BLaER1 (cell line): ENCODE results near the gene MECR.
"Not testable (repeated sequence)": the region's sequence is repeated elsewhere in the genome, so short reads cannot be mapped to it uniquely, and the experiment has no call there.

Experiments used
- H3K27ac ChIP-seq: shearing (Covaris generic); formaldehyde crosslinking; 2 replicates; pipeline ENCODE4 v1.8.1; 2022
- H3K27me3 ChIP-seq: shearing (Covaris generic); formaldehyde crosslinking; 2 replicates; pipeline ENCODE4 v1.8.1; 2022
- H3K36me3 ChIP-seq: shearing (Covaris generic); formaldehyde crosslinking; 2 replicates; pipeline ENCODE4 v1.8.1; 2022
- H3K4me1 ChIP-seq: shearing (Covaris generic); formaldehyde crosslinking; 2 replicates; pipeline ENCODE4 v1.8.1; 2022
- H3K4me2 ChIP-seq: shearing (Covaris generic); formaldehyde crosslinking; 2 replicates; pipeline ENCODE4 v1.8.1; 2022
- H3K4me3 ChIP-seq: shearing (Covaris generic); formaldehyde crosslinking; 2 replicates; pipeline ENCODE4 v1.8.1; 2022
- H3K9ac ChIP-seq: shearing (Covaris generic); formaldehyde crosslinking; 2 replicates; pipeline ENCODE4 v1.8.1; 2022
- H3K9me3 ChIP-seq: shearing (Covaris generic); formaldehyde crosslinking; 2 replicates; pipeline ENCODE4 v1.8.1; 2022
- H4K20me1 ChIP-seq: shearing (Covaris generic); formaldehyde crosslinking; 2 replicates; pipeline ENCODE4 v1.8.1; 2022
- Cebpa-rat ChIP-seq: shearing (Covaris generic); IDR thresholded peaks from 2 replicates; pipeline ENCODE4 v1.8.1; 2022

MECR gene

DNA sequence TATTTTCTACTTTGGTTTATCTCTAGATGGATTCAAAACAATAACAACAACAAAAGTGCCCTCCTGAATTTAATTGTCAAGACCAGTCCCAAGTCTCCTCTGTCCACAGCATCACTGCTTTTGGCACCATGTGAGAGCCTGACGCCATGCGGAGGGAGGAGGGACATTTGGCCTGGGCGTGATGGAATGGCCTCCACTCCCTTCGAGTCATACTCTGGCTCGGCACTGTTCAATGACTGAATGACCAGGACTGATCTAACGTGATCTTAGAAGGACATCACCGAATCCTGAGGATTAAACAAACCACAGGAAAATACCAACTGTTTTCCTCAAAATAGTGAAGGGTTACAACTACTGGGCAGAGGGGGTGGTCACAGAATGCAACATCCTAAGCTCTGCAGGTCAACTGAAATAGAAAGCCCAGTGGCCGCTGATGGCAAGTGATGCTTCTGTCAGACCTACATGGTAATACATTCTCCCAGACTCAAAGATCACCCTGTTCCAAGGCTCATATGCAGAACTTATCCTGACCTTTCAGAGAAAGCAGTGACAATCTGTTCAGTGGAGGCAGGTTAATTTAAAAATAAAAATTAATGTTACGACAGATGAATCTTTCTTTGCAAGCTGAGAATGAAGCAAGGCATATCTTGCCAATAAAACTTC, 68.1 kb downstream of the MECR start:
- Histone ChIP-seq H3K9me3 (no peaks in the 10 kb centered on the region), H3K36me3 (peaks cover 96% of the 10 kb centered on the region), H3K4me3 (no peak overlapping the region), H4K20me1 (peaks cover 100% of the 10 kb centered on the region), H3K27me3 (no peaks in the 10 kb centered on the region), H3K27ac (no peak overlapping the region), H3K4me2 (no peak overlapping the region), H3K4me1 (peaks cover 26% of the 10 kb centered on the region), H3K9ac (no peak overlapping the region)
- TF ChIP-seq Cebpa-rat: no peak

DNA sequence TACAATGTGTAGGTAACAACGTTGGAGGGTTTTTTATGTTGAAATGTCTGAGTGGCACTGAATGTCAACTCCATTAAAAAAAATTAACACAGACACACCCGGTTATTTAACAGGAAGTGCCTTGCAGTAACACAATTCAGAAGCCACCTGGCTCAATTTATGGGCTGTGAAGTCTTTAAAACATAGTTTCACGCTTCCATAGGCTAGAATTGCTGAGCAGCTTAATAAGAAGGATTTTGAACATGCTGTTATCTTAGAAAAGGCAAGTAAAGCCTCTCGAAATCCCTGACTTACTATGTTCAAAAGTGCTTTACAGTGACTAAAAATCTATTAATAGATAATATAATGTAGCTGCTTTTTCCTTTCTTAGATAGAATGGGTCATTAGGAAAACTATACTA, 68.7 kb downstream of the MECR start:
- no peak for TF ChIP-seq Cebpa-rat
- Histone ChIP-seq H3K4me3 (no peak overlapping the region), H3K9ac (no peak overlapping the region), H3K4me1 (peaks cover 20% of the 10 kb centered on the region), H3K4me2 (no peak overlapping the region), H3K9me3 (no peaks in the 10 kb centered on the region), H3K27me3 (no peaks in the 10 kb centered on the region), H3K27ac (no peak overlapping the region), H3K36me3 (peaks cover 96% of the 10 kb centered on the region), H4K20me1 (peaks cover 100% of the 10 kb centered on the region)

DNA sequence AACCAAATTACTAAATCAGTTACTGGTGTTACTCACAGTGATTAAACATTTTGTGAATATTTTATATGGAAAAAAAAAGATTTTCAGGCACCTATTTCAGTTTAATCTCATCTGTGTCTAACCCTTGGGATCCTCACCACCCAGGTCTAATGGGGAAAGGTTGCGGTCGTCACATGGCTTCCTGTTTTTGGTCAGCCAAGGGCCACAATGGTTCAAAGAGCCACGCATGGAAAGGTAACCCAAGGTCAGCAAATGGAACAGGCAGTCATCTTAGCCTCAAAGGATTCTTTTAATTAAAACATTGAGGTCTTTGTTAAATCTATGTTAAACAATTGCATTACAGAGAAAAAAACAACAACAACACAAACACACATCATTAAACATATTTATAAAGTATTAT, 71.0 kb downstream of the MECR start:
- no peaks in the 10 kb centered on the region for H3K9me3 ChIP-seq
- H3K4me1 ChIP-seq: peaks cover 4% of the 10 kb centered on the region; the same call in 1 of the 2 replicates
- no peak overlapping the region for H3K27ac ChIP-seq
- H3K27me3 ChIP-seq: peaks cover 3% of the 10 kb centered on the region; the same call in 1 of the 2 replicates
- peaks cover 96% of the 10 kb centered on the region for H3K36me3 ChIP-seq
- no peak overlapping the region for H3K4me3 ChIP-seq
- no peak overlapping the region for H3K9ac ChIP-seq
- no peak for TF ChIP-seq Cebpa-rat
- H4K20me1 ChIP-seq: peaks cover 100% of the 10 kb centered on the region
- H3K4me2 ChIP-seq: no peak overlapping the region

DNA sequence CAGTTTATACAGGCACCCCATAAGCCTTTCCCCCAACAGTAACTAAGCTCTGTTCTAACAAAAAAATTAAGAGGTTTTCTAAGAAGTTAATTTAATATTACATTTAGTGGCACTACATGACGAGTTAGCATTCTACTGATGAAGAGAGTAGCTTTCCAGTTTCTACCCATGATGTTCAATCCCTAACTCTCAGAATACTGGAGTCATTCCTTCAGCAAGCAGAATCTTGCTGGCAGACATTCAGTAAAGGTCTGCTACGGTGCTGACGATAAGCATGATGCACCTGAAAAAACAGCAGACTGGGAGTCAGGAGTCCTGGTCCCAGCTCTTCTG, 73.5 kb downstream of the MECR start:
- Histone ChIP-seq H3K4me2 (no peak overlapping the region), H3K9me3 (no peaks in the 10 kb centered on the region), H4K20me1 (peaks cover 98% of the 10 kb centered on the region), H3K4me3 (no peak overlapping the region), H3K27ac (no peak overlapping the region), H3K27me3 (peaks cover 3% of the 10 kb centered on the region; the same call in 1 of the 2 replicates), H3K36me3 (peaks cover 96% of the 10 kb centered on the region), H3K9ac (no peak overlapping the region), H3K4me1 (peaks cover 4% of the 10 kb centered on the region; the same call in 1 of the 2 replicates)
- TF ChIP-seq Cebpa-rat: no peak

DNA sequence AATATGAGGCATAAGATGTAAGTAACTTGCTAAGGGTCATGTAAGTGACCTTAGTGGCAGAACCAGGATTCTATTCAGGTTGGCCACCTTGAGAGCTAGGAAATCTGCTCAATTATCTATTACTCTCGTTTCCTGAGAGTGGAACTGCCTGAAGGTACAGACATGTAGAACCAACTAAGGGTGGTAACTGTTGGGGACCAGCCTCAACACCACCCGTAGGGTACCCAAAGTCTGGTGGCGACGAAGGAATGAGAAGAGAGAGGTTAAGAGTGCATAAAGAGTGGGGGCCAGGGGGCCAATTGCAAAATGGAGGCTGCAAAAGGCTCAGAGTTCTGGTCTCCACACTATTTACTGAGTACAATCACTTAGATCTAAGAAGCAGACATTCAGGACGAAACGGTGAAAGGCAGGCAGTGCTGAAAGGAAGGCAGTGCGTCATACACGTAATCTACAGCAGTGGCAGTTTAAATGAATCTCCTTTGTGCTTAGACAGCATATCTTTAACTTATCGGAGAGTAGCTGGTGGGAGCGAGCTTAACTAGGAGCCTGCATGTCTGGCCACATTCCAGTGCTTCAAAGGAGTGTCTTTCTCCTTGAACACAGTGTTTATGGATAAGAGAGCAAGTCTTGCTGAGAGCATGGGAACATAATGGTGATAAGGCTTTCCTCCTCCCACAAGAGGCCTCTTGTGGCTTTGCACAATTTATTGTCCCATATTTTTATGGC, 74.0 kb downstream of the MECR start:
- Histone ChIP-seq H3K27me3 (peaks cover 3% of the 10 kb centered on the region; the same call in 1 of the 2 replicates), H3K36me3 (peaks cover 96% of the 10 kb centered on the region), H3K4me3 (no peak overlapping the region), H3K9ac (no peak overlapping the region), H3K9me3 (no peaks in the 10 kb centered on the region), H3K4me1 (peaks cover 4% of the 10 kb centered on the region; the same call in 1 of the 2 replicates), H4K20me1 (peaks cover 98% of the 10 kb centered on the region), H3K4me2 (no peak overlapping the region), H3K27ac (no peak overlapping the region)
- no peak for TF ChIP-seq Cebpa-rat

DNA sequence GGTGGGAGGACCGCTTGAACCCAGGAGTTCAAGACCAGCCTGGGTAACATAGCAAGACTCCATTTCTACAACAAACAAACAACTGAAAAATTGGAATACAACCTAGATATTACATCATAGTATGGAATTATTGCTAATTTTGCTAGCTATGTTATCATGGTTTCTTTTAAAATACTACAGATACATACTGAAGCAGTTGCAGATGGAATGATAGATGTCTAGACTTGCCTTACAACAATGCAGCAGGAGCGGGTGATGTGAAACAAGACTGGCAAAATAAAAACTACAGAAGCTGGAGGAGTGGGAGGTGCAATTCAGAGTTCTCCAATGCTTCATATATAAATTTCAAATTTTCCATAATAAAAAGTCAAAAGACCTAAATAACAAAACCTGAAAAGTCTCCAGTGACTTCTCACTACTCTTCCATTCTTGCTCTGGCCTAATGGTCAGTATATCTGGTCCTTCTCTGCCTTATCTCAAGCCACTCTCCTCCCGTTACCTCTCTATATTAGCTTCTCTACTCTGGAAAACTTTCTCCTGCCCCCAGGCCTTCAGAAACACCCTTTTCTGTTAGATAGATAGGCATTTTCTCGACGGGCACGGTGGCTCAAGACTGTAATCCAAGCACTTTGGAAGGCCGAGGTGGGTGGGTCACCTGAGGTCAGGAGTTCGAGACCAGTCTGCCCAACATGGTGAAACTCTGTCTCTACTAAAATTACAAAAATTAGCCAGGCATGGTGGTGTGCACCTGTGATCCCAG, 78.5 kb downstream of the MECR start:
- H3K4me2 ChIP-seq: no peak overlapping the region
- no peak overlapping the region for H3K4me3 ChIP-seq
- H3K27ac ChIP-seq: no peak overlapping the region
- peaks cover 92% of the 10 kb centered on the region for H4K20me1 ChIP-seq
- peaks cover 3% of the 10 kb centered on the region; the same call in 1 of the 2 replicates for H3K27me3 ChIP-seq
- H3K9ac ChIP-seq: no peak overlapping the region
- no peak for TF ChIP-seq Cebpa-rat
- H3K36me3 ChIP-seq: peaks cover 100% of the 10 kb centered on the region
- H3K4me1 ChIP-seq: no peaks in the 10 kb centered on the region
- no peaks in the 10 kb centered on the region for H3K9me3 ChIP-seq

DNA sequence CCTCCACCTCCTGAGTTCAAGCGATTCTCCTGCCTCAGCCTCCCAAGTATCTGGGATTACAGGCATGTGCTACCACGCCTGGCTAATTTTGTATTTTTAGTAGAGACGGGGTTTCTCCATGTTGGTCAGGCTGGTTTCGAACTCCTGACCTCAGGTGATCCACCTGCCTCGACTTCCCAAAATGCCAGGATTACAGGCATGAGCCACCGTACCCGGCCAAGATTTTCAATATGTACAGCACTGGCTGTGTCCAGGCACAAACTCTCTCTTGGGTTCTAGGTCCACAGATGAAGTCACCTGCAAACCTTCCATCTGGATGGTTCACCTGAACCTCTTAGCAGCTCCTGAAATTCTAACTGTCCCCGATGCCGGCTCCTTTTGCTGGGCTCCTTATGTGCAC, 80.4 kb downstream of the MECR start:
- H3K27me3 ChIP-seq, H3K27ac ChIP-seq, H3K9me3 ChIP-seq, H3K4me2 ChIP-seq, H3K9ac ChIP-seq, H3K4me1 ChIP-seq, H3K4me3 ChIP-seq: not testable (repeated sequence)
- Histone ChIP-seq H3K36me3 (peaks cover 100% of the 10 kb centered on the region), H4K20me1 (peaks cover 92% of the 10 kb centered on the region)

DNA sequence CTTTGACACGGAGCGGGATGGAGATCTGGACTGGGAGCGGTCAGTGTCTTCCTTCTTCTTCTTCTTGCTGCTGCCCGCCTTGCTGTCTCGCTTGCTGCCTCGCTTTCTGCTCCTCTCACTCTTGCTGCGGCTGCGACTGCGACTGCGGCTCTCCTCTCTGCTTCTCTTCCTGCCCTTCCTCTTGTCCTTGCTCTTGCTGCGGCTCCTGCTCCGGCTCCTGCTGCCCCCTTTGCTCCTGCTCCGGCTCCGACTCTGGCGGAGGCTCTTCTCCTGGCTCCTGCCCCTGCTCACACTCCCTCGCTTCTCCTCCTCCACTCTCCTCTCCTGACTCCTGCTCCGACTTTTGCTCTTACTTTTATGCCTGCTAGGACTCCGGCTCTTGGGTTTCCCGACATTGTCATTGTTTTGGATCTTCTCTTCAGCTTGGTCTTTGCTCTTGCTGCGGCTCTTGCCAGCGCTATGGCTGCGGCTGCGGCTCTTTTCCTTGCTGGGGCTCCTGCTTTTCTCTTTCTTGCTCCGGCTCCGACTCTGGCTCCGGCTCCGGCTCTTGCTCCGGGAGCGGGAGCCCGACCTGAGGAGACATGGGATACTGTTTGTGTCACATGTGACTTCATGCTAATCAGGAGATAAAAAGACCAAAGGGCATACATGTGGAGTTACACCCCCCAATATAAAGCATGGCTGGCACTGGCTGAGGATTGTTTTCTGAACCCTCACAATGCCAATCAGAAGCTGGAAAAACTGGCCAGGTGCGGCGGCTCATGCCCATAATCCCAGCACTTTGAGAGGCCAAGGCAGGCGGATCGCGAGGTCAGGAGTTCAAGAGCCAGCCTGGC, 81.9 kb downstream of the MECR start:
- TF ChIP-seq Cebpa-rat: no peak
- H3K4me2 ChIP-seq: no peak overlapping the region
- no peaks in the 10 kb centered on the region for H3K4me1 ChIP-seq
- no peaks in the 10 kb centered on the region for H3K27me3 ChIP-seq
- H3K9ac ChIP-seq: no peak overlapping the region
- H3K36me3 ChIP-seq: peaks cover 93% of the 10 kb centered on the region
- no peaks in the 10 kb centered on the region for H3K9me3 ChIP-seq
- no peak overlapping the region for H3K27ac ChIP-seq
- no peak overlapping the region for H3K4me3 ChIP-seq
- peaks cover 80% of the 10 kb centered on the region for H4K20me1 ChIP-seq

DNA sequence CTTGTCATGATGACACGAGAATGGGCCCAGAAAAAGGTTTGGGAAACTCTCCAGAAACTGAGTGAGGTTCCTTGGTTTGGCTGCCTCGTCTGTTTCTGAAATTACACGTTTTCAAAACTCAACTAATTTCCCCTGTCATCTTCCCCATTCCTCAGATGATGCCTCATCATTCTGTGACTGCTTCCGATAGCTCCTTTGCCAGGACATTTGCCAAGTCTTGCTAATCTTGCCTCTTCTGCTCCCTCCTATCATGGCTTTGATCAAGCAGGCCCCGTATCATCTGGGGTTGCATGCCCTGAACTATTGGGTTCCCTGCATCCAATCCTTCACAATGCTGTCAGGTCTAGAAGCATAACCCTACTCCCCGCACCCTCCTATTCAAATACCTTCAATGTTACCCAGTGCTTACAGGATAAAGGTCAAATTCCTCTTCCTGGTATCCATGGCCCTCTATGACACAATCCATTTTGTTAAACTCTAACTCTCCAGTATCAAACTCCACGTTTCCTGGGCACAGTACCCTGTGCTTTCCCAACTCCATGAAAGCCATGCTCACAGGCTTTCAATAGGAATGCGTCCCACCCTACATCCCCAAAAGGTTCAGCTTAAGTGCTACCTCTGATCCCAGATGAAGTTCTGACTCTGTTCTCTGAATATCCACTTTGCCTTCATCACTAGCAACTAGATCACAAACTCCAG, 84.8 kb downstream of the MECR start:
- H3K27me3 ChIP-seq: no peaks in the 10 kb centered on the region
- TF ChIP-seq Cebpa-rat: no peak
- no peaks in the 10 kb centered on the region for H3K9me3 ChIP-seq
- peaks cover 72% of the 10 kb centered on the region for H3K36me3 ChIP-seq
- H3K27ac ChIP-seq: no peak overlapping the region
- H3K9ac ChIP-seq: no peak overlapping the region
- no peak overlapping the region for H3K4me3 ChIP-seq
- H3K4me1 ChIP-seq: no peaks in the 10 kb centered on the region
- H4K20me1 ChIP-seq: peaks cover 57% of the 10 kb centered on the region
- H3K4me2 ChIP-seq: no peak overlapping the region
